ENCODE measurements around the gene CEP43. TPM values are rescaled to one million over a fixed set of nuclear protein-coding genes. Genes with fewer than 3 reads are reported as not detected.

Gene CEP43
- total RNA-seq, 1 donor from 2014 or later: 9.1 TPM

GRCh38 chr6:166998256-166999144, 697 bp upstream of the CEP43 start:
- peaks cover 37% of the 10 kb centered on the region for H3K4me1 ChIP-seq
- no peaks in the 10 kb centered on the region for H3K27me3 ChIP-seq
- DNase-seq (ENCODE audit: extremely low spot score in 2 of 2): no peak
- no peak for TF ChIP-seq POLR2A (IDR thresholded peaks at IDR 0.05)
- no peak for TF ChIP-seq POLR2AphosphoS5 (IDR thresholded peaks at IDR 0.05; ENCODE audit: insufficient read depth in 1 of 2, low read depth in 1 of 2)
- TF ChIP-seq, protein P1, sequence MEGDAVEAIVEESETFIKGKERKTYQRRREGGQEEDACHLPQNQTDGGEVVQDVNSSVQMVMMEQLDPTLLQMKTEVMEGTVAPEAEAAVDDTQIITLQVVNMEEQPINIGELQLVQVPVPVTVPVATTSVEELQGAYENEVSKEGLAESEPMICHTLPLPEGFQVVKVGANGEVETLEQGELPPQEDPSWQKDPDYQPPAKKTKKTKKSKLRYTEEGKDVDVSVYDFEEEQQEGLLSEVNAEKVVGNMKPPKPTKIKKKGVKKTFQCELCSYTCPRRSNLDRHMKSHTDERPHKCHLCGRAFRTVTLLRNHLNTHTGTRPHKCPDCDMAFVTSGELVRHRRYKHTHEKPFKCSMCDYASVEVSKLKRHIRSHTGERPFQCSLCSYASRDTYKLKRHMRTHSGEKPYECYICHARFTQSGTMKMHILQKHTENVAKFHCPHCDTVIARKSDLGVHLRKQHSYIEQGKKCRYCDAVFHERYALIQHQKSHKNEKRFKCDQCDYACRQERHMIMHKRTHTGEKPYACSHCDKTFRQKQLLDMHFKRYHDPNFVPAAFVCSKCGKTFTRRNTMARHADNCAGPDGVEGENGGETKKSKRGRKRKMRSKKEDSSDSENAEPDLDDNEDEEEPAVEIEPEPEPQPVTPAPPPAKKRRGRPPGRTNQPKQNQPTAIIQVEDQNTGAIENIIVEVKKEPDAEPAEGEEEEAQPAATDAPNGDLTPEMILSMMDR (IDR thresholded peaks at IDR 0.05): no peak
- H3K4me3 ChIP-seq: peak overlapping the region; percentile 95 to 96
- peak overlapping the region; percentile 74 for H3K27ac ChIP-seq
- H3K9me3 ChIP-seq: no peaks in the 10 kb centered on the region
- intact Hi-C loops (cut with DNase I): no loop called here
- H3K36me3 ChIP-seq: no peaks in the 10 kb centered on the region

DNA sequence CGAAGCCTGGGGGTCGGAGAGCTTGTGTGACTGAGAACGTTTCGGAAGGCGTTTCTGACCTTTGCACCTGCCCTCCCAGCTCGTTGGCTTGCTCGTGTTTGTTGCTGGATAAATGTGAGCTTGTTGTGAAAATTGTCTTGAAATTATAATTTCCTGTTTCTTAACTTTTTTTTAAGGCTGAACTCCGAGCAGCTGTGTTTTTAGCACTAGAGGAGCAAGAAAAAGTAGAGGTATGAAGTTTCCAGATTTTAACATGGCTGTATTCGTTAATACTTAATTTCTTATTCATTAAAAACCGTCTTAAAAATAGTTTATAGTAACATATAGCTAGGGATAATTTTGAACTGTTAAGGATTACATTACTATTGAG, 672 bp downstream of the CEP43 start:
- H3K27ac ChIP-seq: peak overlapping the region; percentile 74
- peak overlapping the region; percentile 95 to 96 for H3K4me3 ChIP-seq
- no peaks in the 10 kb centered on the region for H3K27me3 ChIP-seq
- no peak for TF ChIP-seq POLR2AphosphoS5 (IDR thresholded peaks at IDR 0.05; ENCODE audit: insufficient read depth in 1 of 2, low read depth in 1 of 2)
- TF ChIP-seq POLR2A (IDR thresholded peaks at IDR 0.05): no peak
- H3K4me1 ChIP-seq: peaks cover 37% of the 10 kb centered on the region
- no peak for DNase-seq (ENCODE audit: extremely low spot score in 2 of 2)
- H3K9me3 ChIP-seq: no peaks in the 10 kb centered on the region
- intact Hi-C loops (cut with DNase I): no loop called here
- peaks cover 0 to 4% of the 10 kb centered on the region in 2 donors for H3K36me3 ChIP-seq

GRCh38 chr6:167000759-167001158, 1.6 kb downstream of the CEP43 start:
- no peaks in the 10 kb centered on the region for H3K9me3 ChIP-seq
- no peak for DNase-seq (ENCODE audit: extremely low spot score in 2 of 2)
- no peak overlapping the region for H3K4me3 ChIP-seq
- H3K27me3 ChIP-seq: no peaks in the 10 kb centered on the region
- H3K36me3 ChIP-seq: peaks cover 0 to 9% of the 10 kb centered on the region in 2 donors
- peaks cover 39% of the 10 kb centered on the region for H3K4me1 ChIP-seq
- intact Hi-C loops (cut with DNase I): no loop called here
- no peak overlapping the region for H3K27ac ChIP-seq
- TF ChIP-seq POLR2AphosphoS5 (IDR thresholded peaks at IDR 0.05; ENCODE audit: insufficient read depth in 1 of 2, low read depth in 1 of 2) (no peak), POLR2A (IDR thresholded peaks at IDR 0.05) (no peak)
- TF ChIP-seq, protein P1 (IDR thresholded peaks at IDR 0.05): no peak

GRCh38 chr6:167005350-167006159, 6.4 kb downstream of the CEP43 start:
- intact Hi-C loops (cut with DNase I): no loop called here
- no peak overlapping the region for H3K4me3 ChIP-seq
- no peaks in the 10 kb centered on the region for H3K9me3 ChIP-seq
- peaks cover 24% of the 10 kb centered on the region for H3K4me1 ChIP-seq
- H3K36me3 ChIP-seq: peaks cover 0 to 15% of the 10 kb centered on the region in 2 donors
- H3K27ac ChIP-seq: peak overlapping the region; percentile 39
- H3K27me3 ChIP-seq: no peaks in the 10 kb centered on the region
- DNase-seq (ENCODE audit: extremely low spot score in 2 of 2): no peak
- TF ChIP-seq, protein P1 (IDR thresholded peaks at IDR 0.05): no peak
- no peak for TF ChIP-seq POLR2A (IDR thresholded peaks at IDR 0.05)
- TF ChIP-seq POLR2AphosphoS5 (IDR thresholded peaks at IDR 0.05; ENCODE audit: insufficient read depth in 1 of 2, low read depth in 1 of 2): no peak

GRCh38 chr6:167007985-167008384, 8.8 kb downstream of the CEP43 start:
- intact Hi-C loops (cut with DNase I): no loop called here
- Histone ChIP-seq H3K27ac (no peak overlapping the region), H3K4me1 (peaks cover 8% of the 10 kb centered on the region), H3K36me3 (peaks cover 0 to 18% of the 10 kb centered on the region in 2 donors), H3K4me3 (no peak overlapping the region), H3K27me3 (no peaks in the 10 kb centered on the region), H3K9me3 (no peaks in the 10 kb centered on the region)
- DNase-seq (ENCODE audit: extremely low spot score in 2 of 2): no peak
- TF ChIP-seq POLR2AphosphoS5 (IDR thresholded peaks at IDR 0.05; ENCODE audit: insufficient read depth in 1 of 2, low read depth in 1 of 2): no peak
- TF ChIP-seq POLR2A (IDR thresholded peaks at IDR 0.05): no peak
- TF ChIP-seq, protein P1 (IDR thresholded peaks at IDR 0.05): no peak

Measured in vagina (tissue), 2 donors.